Panc1 (cell line): ENCODE data around the gene SLC24A4. TPM values are rescaled to one million over a fixed set of nuclear protein-coding genes. Genes with fewer than 3 reads are reported as not detected.

Source experiments
- ATAC-seq: fragments of 200-7000 bp; cut with Tn5 transposase; 2 replicates; pipeline ENCODE4 v1.9.1; 2020; ENCODE audit warnings: mild to moderate bottlenecking, moderate library complexity
- BruUV-seq: library from RNA; stranded (reverse); fragments of 400-500 nt; replicated peaks from 2 replicates; lab custom pipeline; 2021; lab: Mats Ljungman, UMichigan
- CTCF ChIA-PET: fragments of 300-600 bp; sonication (Branson Sonifier 250); formaldehyde crosslinking; loops from one replicate; lab custom pipeline; 2022; ENCODE audit warnings: antibody characterized with exemption; lab: Charles Lee
- POLR2A ChIA-PET: fragments of 300-600 bp; sonication (Branson Sonifier 250); formaldehyde crosslinking; loops from one replicate; lab custom pipeline; 2022; ENCODE audit warnings: antibody characterized with exemption; lab: Charles Lee
- DNase-seq: peaks from one replicate; pipeline ENCODE4 v3.0.0-alpha.2; 2010; ENCODE audit warnings: low read depth, low spot score
- H3K27ac ChIP-seq: 2 replicates; pipeline ENCODE4 v1.5.1; 2011; ENCODE audit warnings: mild to moderate bottlenecking, low read length, inconsistent platforms
- H3K27me3 ChIP-seq: fragments of 200-500 bp; sonication (Bioruptor generic); 2 replicates; pipeline ENCODE4 v1.6.0; 2014; ENCODE audit warnings: low read length, inconsistent platforms; ENCODE audit not compliant: control insufficient read depth, insufficient read depth
- H3K36me3 ChIP-seq: fragments of 200-500 bp; sonication (Bioruptor generic); 2 replicates; pipeline ENCODE4 v1.5.1; 2014; ENCODE audit warnings: inconsistent platforms, mild to moderate bottlenecking, low read length, moderate library complexity; ENCODE audit not compliant: control insufficient read depth, insufficient read depth
- H3K4me1 ChIP-seq: 2 replicates; pipeline ENCODE4 v1.5.1; 2011; ENCODE audit warnings: inconsistent platforms, mild to moderate bottlenecking, low read length, moderate library complexity; ENCODE audit not compliant: control insufficient read depth, insufficient read depth
- H3K4me3 ChIP-seq, 2 experiments: 2 replicates each; pipeline ENCODE4 v1.5.1; 2011 to 2012; ENCODE audit warnings: low read depth in 2 of 2, low read length in 2 of 2, mild to moderate bottlenecking in 2 of 2, inconsistent platforms in 1 of 2, moderate library complexity in 1 of 2
- H3K9me3 ChIP-seq: fragments of 200-500 bp; sonication (Bioruptor generic); 2 replicates; pipeline ENCODE4 v1.5.1; 2014; ENCODE audit warnings: low read depth, mild to moderate bottlenecking, inconsistent platforms, low read length, moderate library complexity; ENCODE audit not compliant: control insufficient read depth, insufficient read depth
- CTCF ChIP-seq: fragments of 450-650 bp; IDR thresholded peaks from 2 replicates; pipeline ENCODE4 v1.5.1; 2017; ENCODE audit warnings: mild to moderate bottlenecking
- POLR2AphosphoS5 ChIP-seq: IDR thresholded peaks from 2 replicates; pipeline ENCODE4 v1.6.1; 2012; ENCODE audit warnings: mild to moderate bottlenecking, low read depth, low read length, moderate library complexity
- REST ChIP-seq, 2 experiments: IDR thresholded peaks; 2 replicates each; pipeline ENCODE4 v1.6.1; 2011 to 2012; ENCODE audit warnings: low read depth in 2 of 2, control low read depth in 1 of 2, low read length in 1 of 2, mild to moderate bottlenecking in 1 of 2, moderate library complexity in 1 of 2; ENCODE audit not compliant: insufficient read depth in 1 of 2
- SIN3A ChIP-seq: IDR thresholded peaks from 2 replicates; pipeline ENCODE4 v1.6.1; 2012; ENCODE audit warnings: low read depth, mild to moderate bottlenecking, low read length, moderate library complexity, borderline replicate concordance; ENCODE audit not compliant: insufficient read depth
- TCF7L2 ChIP-seq: IDR thresholded peaks from 2 replicates; pipeline ENCODE4 v1.6.1; 2011; ENCODE audit warnings: mild to moderate bottlenecking, low read depth, low read length, inconsistent platforms
- in situ Hi-C: cut with HindIII; loops from 2 replicates; pipeline ENCODE4 v1.10.0; 2016; ENCODE audit warnings: low sequenced_read_pairs, low pct_unique_long_range_greater_than_20kb
- intact Hi-C: fragments of 100-400 bp; cut with micrococcal nuclease; formaldehyde crosslinking; loops from one replicate; pipeline ENCODE4 v1.10.0; 2022; ENCODE audit not compliant: unreplicated experiment
- total RNA-seq: library from RNA; stranded (reverse); gene quantifications from one replicate; pipeline ENCODE4 v1.2.1, GENCODE V29; 2021; ENCODE audit not compliant: unreplicated experiment

Gene SLC24A4
- total RNA-seq, 1 experiment from 2014 or later = not detected

- ChIA-PET CTCF (no interaction called here), POLR2A (no interaction called here)
- no peaks in the 10 kb centered on the region for H3K9me3 ChIP-seq
- BruUV-seq = no TSS peak
- TF ChIP-seq CTCF = no peak
- TF ChIP-seq TCF7L2 = no peak
- no peak for TF ChIP-seq POLR2AphosphoS5
- no peak for TF ChIP-seq SIN3A
- TF ChIP-seq REST (IDR thresholded peaks at IDR 0.05; ENCODE audit: insufficient read depth in 1 of 2, low read depth in 2 of 2, low read length in 1 of 2) = no peak
- no peak overlapping the region for H3K27ac ChIP-seq
- no peak overlapping the region for H3K4me3 ChIP-seq
- no peaks in the 10 kb centered on the region for H3K4me1 ChIP-seq
- in situ Hi-C loops (no loop called here), intact Hi-C loops (no loop called here)
- no peak for ATAC-seq
- DNase-seq = no peak
- no peaks in the 10 kb centered on the region for H3K27me3 ChIP-seq
- H3K36me3 ChIP-seq = no peaks in the 10 kb centered on the region
These were observed 117.5 kb downstream of the SLC24A4 start for GRCh38 chr14:92440345-92441003.

GRCh38 chr14:92441751-92442504 is 119.0 kb downstream of the SLC24A4 start:
- TF ChIP-seq CTCF = no peak
- no peak for TF ChIP-seq POLR2AphosphoS5
- no peak for TF ChIP-seq REST (IDR thresholded peaks at IDR 0.05; ENCODE audit: insufficient read depth in 1 of 2, low read depth in 2 of 2, low read length in 1 of 2)
- no peak for TF ChIP-seq TCF7L2
- no peak for TF ChIP-seq SIN3A
- CTCF ChIA-PET = no interaction called here
- in situ Hi-C loops = no loop called here

More at GRCh38 chr14:92441751-92442504, 119.0 kb downstream of the SLC24A4 start:
- Histone ChIP-seq H3K27ac (no peak overlapping the region), H3K9me3 (no peaks in the 10 kb centered on the region), H3K36me3 (no peaks in the 10 kb centered on the region), H3K27me3 (no peaks in the 10 kb centered on the region), H3K4me1 (no peaks in the 10 kb centered on the region), H3K4me3 (no peak overlapping the region)
- no TSS peak for BruUV-seq
- POLR2A ChIA-PET = no interaction called here
- intact Hi-C loops = no loop called here
- DNase-seq (no peak), ATAC-seq (no peak)
